Cardiac muscle cell (in vitro differentiated cells and primary cell): Measurements from ENCODE around the gene NAV2. TPM values are rescaled to one million over a fixed set of nuclear protein-coding genes. Genes with fewer than 3 reads are reported as not detected.

ENCODE experiments used
- DNase-seq, 2 donors: peaks; one replicate each; pipeline versions ENCODE4 v3.0.0 to v3.0.0-alpha.2; 2010 to 2017; ENCODE audit warnings: low read depth in 1 of 2, low spot score in 1 of 2
- H3K27ac ChIP-seq: fragments of 200-600 bp; sonication (generic); 2 replicates; pipeline ENCODE4 v1.5.1; 2016
- H3K27me3 ChIP-seq: fragments of 200-600 bp; sonication (generic); 2 replicates; pipeline ENCODE4 v1.6.0; 2016; ENCODE audit warnings: control low read depth
- H3K36me3 ChIP-seq: fragments of 200-600 bp; sonication (generic); 2 replicates; pipeline ENCODE4 v1.5.1; 2016; ENCODE audit warnings: control low read depth
- H3K4me1 ChIP-seq: fragments of 200-600 bp; sonication (generic); 2 replicates; pipeline ENCODE4 v1.8.1; 2017; ENCODE audit warnings: low read depth, mild to moderate bottlenecking, mixed run types
- H3K4me3 ChIP-seq: fragments of 200-600 bp; sonication (generic); 2 replicates; pipeline ENCODE4 v1.5.1; 2016; ENCODE audit warnings: mild to moderate bottlenecking
- H3K9me3 ChIP-seq: fragments of 200-600 bp; sonication (generic); 2 replicates; pipeline ENCODE4 v1.5.1; 2017; ENCODE audit warnings: low read depth, mild to moderate bottlenecking, control low read depth
- CTCF ChIP-seq: IDR thresholded peaks from 2 replicates; pipeline ENCODE4 v1.5.1; 2012; ENCODE audit warnings: low read depth, mild to moderate bottlenecking, low read length
- polyA plus RNA-seq: library from polyadenylated mRNA; unstranded; fragments of >200 nt; fragmentation: Nextera tagmentation; extraction: Ambion mirVana; gene quantifications from 2 replicates; pipeline ENCODE4 v1.2.1, GENCODE V29; 2016
- total RNA-seq: library from RNA; depleted of rRNA; stranded (reverse); fragments of >200 nt; gene quantifications from 2 replicates; pipeline ENCODE4 v1.2.3, GENCODE V29; 2016

NAV2 gene
- total and polyA plus RNA-seq, 2 experiments from 2014 or later = 113 to 164 TPM

GRCh38 chr11:19735157-19735908, 22.7 kb downstream of the NAV2 start:
- Histone ChIP-seq H3K4me1 (peaks cover 5% of the 10 kb centered on the region), H3K36me3 (no peaks in the 10 kb centered on the region), H3K9me3 (no peaks in the 10 kb centered on the region), H3K27me3 (peaks cover 97% of the 10 kb centered on the region), H3K27ac (no peak overlapping the region), H3K4me3 (no peak overlapping the region)
- peak; percentile 23 for TF ChIP-seq CTCF
- DNase-seq = peak in 1 of 2 donors; percentile 30

GRCh38 chr11:19735909-19736498, 23.4 kb downstream of the NAV2 start:
- H3K9me3 ChIP-seq = no peaks in the 10 kb centered on the region

GRCh38 chr11:19736831-19737230, 24.2 kb downstream of the NAV2 start:
- Histone ChIP-seq H3K27me3 (peaks cover 84% of the 10 kb centered on the region), H3K9me3 (no peaks in the 10 kb centered on the region), H3K27ac (no peak overlapping the region), H3K4me1 (peaks cover 5% of the 10 kb centered on the region), H3K36me3 (no peaks in the 10 kb centered on the region), H3K4me3 (no peak overlapping the region)
- TF ChIP-seq CTCF = no peak
- no peak for DNase-seq

More at GRCh38 chr11:19735909-19736498, 23.4 kb downstream of the NAV2 start:
- no peak for TF ChIP-seq CTCF
- peaks cover 91% of the 10 kb centered on the region for H3K27me3 ChIP-seq
- no peak for DNase-seq
- no peak overlapping the region for H3K27ac ChIP-seq
- H3K4me3 ChIP-seq = no peak overlapping the region
- peaks cover 5% of the 10 kb centered on the region for H3K4me1 ChIP-seq
- no peaks in the 10 kb centered on the region for H3K36me3 ChIP-seq

GRCh38 chr11:19737575-19737974, 24.9 kb downstream of the NAV2 start:
- H3K36me3 ChIP-seq = no peaks in the 10 kb centered on the region
- no peak for TF ChIP-seq CTCF
- peaks cover 5% of the 10 kb centered on the region for H3K4me1 ChIP-seq
- DNase-seq = no peak
- no peaks in the 10 kb centered on the region for H3K9me3 ChIP-seq
- H3K27ac ChIP-seq = no peak overlapping the region
- H3K27me3 ChIP-seq = peaks cover 84% of the 10 kb centered on the region
- H3K4me3 ChIP-seq = no peak overlapping the region

GRCh38 chr11:19738124-19738523, 25.5 kb downstream of the NAV2 start:
- Histone ChIP-seq H3K9me3 (no peaks in the 10 kb centered on the region), H3K4me3 (no peak overlapping the region), H3K27ac (no peak overlapping the region), H3K36me3 (no peaks in the 10 kb centered on the region), H3K4me1 (peaks cover 5% of the 10 kb centered on the region), H3K27me3 (peaks cover 82% of the 10 kb centered on the region)
- no peak for DNase-seq
- TF ChIP-seq CTCF = no peak
